HG03045 (cell line): ENCODE measurements around the gene CDH24.

ENCODE experiments used
- ATAC-seq: cut with Tn5 transposase; IDR thresholded peaks from one replicate; pipeline ENCODE4 v1.9.1; 2021; ENCODE audit warnings: mild to moderate bottlenecking, moderate library complexity; ENCODE audit not compliant: unreplicated experiment

The CDH24 gene, protein sequence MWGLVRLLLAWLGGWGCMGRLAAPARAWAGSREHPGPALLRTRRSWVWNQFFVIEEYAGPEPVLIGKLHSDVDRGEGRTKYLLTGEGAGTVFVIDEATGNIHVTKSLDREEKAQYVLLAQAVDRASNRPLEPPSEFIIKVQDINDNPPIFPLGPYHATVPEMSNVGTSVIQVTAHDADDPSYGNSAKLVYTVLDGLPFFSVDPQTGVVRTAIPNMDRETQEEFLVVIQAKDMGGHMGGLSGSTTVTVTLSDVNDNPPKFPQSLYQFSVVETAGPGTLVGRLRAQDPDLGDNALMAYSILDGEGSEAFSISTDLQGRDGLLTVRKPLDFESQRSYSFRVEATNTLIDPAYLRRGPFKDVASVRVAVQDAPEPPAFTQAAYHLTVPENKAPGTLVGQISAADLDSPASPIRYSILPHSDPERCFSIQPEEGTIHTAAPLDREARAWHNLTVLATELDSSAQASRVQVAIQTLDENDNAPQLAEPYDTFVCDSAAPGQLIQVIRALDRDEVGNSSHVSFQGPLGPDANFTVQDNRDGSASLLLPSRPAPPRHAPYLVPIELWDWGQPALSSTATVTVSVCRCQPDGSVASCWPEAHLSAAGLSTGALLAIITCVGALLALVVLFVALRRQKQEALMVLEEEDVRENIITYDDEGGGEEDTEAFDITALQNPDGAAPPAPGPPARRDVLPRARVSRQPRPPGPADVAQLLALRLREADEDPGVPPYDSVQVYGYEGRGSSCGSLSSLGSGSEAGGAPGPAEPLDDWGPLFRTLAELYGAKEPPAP

DNA sequence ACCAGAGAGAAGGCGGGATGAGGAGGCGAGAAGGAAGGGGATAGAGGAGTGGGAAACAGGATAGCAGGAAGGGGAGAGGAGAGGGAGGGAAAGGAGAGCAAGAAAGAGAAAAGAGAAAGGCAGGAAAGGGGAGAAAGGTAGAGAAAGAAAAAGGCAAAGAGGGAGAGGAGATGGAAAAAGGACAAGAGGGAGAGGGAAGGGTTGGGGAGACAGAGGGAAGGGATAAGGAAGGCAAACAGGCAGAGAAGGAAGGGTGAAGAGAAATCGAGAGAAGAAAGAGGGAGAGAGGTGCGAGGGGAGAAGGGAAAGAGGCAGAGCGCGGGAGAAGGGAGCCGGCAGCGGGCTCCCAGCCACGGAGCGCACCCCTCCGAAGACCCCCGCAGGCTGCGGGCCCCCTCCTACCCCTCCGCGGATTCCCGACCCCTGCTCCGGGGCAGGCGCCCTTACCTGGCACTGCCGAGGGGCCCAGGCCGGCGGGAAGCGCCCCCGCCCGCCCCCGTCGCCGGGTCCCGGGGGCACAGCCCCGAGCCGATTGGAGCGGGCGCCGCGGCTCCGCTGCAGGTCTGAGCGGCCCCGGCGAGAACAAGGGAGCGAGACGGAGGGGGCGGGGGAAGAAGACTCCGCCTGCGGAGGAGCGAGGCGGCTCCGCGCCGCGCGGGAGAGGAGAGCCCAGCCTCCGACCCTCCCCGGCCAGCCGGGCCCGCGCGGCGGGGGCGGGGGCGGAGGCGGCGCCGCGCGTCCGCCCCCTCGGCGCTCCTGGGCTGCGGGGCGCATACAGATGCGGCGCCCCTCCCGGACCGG is at the start of gene CDH24:
CDH24 (minus strand) TSS at position 565 of the 801 bp plus-strand sequence. CDS start 1,787 bp downstream, outside the sequence.
- peak; percentile 52 for ATAC-seq

DNA sequence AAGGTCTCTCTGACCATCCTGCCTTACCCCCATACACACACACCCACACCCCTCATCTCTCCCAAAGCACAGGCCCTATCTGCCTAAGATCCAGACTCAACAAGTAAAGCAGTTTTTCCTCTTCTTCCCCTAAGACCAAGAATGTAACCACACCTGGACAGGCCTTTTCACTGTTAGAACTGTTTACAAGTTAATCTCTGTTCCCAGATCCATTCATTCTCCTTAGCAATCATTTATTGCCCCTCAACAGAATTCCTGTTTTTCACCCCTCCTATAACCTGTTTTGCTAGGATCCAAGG is 49.4 kb upstream of the CDH24 start:
- ATAC-seq: no peak

DNA sequence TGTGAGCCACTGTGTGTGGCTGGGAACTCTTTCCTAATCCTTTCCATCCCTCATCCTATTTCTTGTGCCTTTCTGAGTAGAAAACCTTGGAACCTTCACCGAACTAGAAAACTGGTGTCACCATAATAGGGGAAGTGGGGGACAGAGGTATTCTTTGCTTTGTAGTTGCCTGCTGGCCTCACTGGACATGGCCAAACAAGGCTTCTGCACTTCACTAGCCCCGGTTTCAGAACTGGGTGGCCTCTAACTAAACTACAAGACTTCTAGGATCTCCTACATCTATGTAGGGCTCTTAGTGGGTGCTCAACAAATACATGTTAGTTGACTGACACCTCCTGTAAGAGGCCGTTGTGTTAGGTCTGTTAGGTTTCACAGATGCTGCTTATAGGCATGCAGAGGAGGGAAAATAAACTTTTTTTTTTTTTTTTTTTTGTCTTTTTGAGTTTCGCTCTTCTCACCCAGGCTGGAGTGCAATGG is 48.1 kb upstream of the CDH24 start:
- no peak for ATAC-seq

DNA sequence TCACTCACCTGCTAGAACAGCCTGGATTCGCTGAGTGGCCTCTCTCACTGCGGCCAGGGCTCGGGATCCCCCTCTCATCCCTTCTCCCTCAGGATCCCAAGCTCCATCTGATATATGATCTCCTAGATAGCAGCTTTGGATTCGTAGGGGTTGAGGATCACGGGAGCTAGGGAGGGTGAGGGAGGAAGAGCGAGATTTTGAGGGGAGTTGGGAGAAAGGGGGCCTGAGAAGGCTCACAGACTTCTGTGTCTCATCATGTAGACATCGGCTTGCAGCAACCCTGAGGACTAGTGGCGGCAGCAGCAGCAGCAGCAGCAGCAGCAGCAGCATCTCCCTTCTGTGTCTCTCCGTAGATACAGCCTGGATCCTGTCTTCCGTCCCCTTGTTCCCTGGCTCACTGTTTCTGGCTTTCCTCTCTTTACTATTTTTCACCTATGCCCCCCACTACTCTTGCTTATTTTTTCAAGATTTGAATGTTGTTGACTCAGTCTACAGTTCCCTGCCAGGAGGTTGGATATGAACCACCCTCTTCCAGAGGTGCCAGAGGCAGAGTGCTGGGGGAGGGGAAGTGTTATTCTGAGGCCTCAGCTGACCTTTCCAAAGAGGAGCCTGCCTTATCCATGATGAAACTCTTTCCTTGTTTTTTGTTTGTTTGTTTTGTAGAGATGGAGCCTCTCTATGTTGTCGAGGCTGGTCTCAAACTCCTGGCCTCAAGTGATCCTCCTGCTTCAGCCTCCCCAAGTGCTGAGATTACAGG is 47.4 kb upstream of the CDH24 start, which contains the start of gene CIROP:
CIROP (minus strand) TSS at position 399 of the 757 bp plus-strand sequence; CDS start at position 330, 69 bp downstream.
- no peak for ATAC-seq

DNA sequence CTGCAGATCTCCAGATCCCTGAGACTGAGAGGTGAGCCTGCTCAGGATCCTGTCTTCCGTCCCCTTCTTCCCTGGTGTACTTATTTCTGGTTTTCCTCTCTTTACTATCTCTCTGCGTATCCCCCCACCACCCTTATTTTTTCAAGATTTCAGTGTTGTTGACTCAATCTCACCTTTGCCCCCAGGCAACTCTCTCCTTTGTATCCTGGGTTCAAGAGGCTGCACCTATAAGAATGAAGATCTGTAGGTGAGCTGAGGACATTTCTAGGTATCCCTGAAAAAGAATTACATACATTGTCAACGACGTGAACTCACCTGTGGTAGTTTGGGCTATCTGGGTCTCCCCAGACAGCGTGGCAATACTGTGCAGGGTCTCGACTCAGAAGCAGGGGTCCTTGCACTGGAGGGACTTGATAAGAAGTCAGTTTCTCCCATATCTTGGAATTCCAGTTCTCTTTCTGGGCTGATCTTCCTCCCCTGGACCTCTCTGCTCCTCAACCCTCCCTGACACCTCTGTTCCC is 46.8 kb upstream of the CDH24 start:
- ATAC-seq: no peak

DNA sequence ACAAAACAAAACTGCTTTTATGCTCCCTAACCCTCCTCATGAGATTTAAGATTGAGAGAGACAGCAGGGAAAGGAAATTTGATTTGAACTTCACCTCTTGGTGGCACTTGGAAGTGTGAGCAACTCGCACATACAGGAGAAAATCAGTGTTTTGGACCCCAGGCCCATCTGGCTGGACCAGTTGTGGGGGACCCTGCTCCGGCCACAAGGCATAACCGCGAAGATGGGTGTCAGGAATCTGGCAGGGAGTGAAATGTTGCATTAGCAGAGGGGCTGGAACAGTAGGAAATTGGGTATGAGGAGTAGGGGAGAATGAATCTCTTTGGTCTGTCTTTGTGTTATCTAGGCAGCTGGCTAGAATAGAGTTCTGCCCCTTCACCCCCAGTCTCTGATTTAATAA is 46.3 kb upstream of the CDH24 start:
- ATAC-seq: no peak

DNA sequence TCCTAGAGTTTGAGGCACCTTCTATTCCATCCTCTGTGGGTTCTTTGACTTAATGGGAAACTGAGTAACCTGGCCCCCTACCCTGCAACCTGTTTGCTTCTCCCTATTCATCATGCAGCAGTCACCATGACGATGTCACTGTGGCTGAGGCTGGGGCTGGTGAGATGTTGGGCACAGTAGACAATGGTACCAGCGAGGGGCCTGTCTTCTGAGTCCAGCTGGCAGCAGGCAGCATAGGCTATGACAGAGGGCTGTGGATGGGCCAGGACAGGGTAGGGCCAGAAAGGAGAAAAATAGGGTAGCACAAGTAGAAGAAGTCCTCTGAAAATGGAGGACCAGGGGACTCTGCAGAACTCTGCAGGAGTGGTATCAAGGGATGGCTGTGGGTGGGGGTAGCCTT is 45.5 kb upstream of the CDH24 start:
- ATAC-seq: no peak

DNA sequence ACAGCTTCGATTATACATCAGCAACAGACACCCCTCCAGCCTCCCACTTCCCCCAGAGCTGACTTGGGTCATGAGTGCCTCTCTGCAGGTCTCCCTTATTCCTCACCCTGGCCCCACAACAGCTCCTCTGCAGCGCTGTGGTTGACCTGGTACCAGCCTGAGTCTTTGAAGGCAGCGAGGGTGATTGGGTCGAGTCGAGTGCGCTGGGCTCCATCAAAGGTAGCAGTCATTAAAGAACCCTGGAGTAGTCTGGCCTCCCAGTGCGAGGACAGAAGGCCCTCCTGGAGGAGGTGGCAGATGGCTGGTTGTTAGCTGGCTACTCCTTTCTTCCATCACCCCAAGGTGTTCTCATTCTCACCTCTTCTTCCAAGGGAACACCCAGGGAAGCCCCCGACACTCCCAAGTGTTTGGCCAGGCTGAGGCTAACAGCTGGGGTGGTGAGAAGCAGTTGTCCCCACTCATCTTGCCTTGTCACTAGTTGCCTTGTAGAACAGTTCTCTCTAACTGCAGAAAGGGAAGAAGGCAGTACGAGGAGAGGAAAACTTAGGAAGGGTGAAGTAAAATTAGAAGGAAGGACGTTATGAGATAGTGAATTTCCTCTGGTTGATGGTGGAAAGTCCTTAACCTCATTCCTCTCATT is 44.8 kb upstream of the CDH24 start:
- no peak for ATAC-seq

DNA sequence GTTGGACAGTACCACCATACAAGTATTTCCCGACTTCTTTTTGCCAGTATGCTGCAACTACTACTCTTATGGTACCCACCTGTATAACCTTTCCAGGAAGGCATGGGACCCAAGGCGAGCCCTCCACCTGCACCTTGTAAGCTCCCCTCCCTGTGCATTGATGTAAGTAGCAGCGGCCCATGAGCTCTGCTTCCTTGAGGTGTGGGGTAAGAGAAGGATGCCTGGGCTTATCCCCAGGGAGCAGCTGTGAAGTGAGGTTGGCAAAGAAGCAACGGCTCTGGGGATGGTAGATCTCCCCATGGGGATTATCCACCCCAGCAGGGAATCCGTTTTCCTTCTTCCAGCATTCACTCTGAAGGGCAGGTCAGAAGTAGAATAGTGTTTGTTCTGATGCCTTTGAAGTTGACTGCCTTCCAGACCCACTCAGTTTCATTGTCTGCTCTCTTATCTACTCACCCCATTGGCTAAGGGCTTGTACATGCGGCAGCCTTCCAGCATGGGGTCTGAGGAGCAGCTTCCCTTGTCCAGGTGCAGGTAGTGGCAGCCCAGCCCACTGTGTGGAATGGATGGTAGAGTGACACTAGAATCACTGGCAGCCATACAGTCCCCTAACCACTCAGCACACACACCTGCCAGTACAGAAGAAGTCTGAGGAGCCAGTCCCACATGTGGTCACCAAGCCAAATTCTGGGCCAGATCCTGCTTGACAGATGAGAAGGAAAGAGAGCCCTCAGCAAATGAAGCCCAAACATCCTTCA is 44.1 kb upstream of the CDH24 start:
- ATAC-seq: no peak

DNA sequence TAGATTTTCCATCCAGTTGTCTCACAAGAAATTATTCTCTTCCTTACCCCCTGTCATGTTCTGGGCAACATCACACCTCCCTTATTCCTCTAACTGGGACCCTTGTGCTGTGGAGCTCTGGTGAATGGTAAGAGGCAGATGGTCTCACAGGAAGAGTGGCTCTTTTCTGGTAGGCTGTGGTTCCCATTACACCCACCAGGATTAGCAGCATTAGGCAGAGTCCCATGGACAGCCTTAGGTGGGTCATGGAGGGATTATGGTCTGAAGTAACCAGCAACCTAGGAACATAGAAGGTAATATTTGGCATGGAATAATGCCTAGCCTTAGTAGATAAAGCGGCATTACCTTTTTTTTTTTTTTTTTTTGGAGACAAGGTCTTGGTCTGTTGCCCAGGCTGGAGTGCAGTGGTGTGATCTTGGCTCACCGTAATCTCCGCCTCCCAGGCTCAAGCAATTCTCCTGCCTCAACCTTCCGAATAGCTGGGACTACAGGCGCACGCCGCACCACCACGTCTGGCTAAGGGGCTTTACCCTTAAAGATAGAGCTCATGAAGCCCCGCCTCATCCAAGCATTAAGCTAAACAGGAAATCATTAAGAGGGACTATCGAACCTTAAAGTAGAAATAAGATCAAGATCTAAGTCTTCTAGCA is 42.0 kb upstream of the CDH24 start:
- no peak for ATAC-seq

DNA sequence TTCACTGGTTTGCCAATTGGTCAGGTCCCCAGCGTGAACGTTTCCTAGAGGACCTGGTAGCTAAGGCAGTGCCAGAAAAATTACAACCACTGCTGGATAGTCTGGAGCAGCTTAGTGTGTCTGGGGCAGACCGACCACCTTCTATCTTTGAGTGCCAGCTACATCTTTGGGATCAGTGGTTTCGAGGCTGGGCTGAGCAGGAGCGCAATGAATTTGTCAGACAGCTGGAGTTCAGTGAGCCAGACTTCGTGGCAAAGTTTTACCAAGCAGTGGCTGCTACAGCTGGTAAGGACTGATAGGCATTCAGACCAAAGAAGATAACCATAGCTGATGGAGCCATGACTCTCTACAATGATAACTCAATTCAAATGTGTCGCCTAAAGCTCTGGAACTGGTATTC is 40.5 kb upstream of the CDH24 start:
- no peak for ATAC-seq

DNA sequence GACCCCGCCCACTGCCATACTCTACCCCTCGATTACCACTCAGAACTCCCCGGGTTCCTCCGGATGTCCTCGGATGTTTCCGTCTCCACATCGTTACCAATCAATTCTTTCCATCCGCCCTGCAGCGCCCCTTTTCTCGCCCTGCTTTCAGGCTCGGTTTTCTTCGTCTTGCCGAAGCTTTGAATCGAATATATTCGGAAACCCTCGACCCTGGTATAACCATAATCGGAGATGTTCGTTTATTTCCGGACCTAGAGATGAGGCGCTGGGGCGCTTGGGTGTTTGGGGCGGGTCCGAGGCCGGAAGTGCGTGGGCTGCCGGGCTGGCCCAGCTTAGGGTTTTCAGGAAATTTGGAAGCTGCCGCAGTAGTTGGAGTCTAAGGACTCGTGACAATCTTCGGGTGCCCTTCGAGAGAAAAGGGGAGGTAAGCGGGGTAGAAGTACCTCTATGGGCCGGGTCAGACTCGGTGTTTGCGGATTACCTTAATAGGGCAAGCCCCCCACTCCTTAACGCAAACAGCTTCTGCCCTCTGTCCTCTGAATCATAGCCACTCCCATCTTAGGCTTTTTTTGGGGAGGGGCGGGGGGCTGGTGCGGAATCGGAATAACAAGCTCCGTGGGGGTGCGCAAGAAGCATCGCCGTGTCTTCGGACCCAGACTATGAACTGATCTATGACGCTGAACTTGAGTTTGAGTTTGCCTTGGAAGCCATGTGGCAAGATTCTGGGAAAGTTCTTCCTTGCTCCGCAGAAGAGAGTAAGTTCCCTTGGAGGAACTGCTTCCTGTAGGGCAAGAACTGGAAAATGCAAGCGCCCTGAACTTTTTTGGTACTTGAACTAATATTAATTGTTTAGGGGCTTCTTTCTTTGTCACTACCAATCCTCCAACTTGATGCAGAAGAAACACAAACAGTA is 38.1 kb upstream of the CDH24 start, which contains the start of gene C14orf119:
C14orf119 (plus strand) TSS at position 310 of the 913 bp plus-strand sequence. CDS start 2,154 bp downstream, outside the sequence.
- ATAC-seq: peak; percentile 92

DNA sequence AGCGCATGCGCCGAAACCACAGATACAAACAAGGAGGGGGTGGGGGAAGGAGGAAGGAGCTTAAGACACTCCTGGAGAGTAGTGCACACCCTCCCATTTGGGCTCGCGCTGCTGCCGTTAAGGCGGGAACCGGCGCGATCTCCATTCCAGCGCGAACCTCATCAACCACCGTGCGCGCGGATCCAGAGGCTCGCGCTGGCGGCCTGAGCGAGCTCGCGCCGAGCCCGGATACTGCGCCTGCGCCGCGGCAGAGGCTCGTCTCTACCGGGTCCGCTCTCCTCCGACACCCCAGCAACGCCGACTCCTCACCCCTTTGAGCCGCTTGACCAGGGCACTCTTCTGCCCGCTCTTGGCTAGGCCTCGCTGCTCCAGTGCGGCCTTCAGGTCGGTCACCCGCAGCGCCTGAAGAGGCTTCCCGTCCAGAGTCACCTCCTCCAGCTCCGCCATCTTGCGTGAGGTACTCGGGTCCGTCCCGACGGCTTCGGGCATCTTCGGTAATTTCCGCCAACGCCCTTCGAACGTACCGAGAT is 37.4 kb upstream of the CDH24 start, which contains the start of gene ACIN1:
ACIN1 (minus strand) TSS at position 471 of the 530 bp plus-strand sequence; CDS start at position 447, 24 bp downstream.
- ATAC-seq: peak; percentile 40

DNA sequence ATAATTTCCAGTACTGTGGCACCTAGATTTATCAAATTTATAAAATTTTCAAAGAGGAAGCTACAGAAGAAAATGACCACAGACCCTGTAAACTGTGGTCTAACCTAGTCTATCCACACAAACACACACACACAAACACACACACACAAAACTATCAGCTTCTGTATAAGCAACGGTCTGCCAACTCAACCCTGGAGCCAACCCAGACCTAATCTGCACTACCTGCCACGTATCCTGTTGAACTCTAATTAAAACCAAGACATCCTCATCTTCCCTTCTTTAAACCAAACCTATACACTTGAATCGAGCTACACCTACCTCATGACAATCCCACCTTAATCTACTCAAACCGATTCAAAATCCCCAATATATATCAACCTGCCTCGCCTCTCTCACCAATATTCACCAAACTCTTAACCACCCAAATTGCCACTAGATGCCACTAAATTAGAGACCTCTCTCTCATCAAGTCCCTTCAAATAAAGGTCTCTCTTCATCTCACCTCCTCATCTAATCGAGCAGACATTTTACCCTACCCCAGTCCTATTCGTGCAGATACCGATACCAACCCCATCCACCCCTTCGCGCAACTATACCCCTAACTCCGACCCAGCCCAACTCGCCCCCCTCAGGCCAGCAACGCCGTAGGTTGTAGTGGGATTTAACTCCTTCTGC is 36.8 kb upstream of the CDH24 start:
- ATAC-seq: no peak

DNA sequence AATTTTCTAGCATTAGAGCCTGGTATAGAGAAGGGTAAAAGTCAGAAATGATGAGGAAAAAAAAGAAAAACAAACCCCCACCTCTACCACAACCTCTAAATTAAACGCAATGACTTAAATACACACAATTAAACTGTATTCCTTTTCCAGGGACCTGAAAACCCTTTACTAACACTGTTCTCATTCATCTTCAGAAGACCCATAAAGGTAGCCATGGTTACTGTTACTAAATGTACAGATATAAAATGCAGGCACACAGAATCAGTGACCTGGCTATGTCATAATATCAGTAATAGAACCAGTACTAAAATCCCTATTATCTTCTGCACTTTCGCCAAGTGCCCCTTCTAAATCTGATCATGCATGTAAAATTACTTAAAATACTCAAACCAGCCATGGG is 36.2 kb upstream of the CDH24 start:
- ATAC-seq: no peak

DNA sequence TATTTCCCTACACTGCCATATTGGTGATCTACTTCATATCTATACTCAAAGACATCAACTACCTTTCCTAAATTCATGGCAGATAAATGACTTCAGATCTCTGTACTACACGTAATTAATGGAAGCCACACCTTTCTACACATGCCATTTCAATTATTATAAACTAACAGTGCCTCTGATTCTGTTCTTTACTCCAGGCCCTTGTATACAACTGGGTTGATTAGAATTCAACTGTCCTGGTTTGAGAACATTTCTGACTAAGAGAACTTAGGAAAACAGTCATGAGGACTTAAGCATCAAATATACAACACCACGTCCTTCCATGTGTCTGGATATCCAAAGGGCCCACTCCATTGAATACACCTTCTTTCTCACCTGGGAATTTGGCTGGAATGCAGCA is 35.8 kb upstream of the CDH24 start:
- no peak for ATAC-seq
